Mucosa of stomach (tissue), 1 donor: Measurements from ENCODE around the gene TTC14.

Experiments used
- H3K27me3 ChIP-seq: one replicate; pipeline ENCODE4 v1.7.0; 2013; ENCODE audit warnings: mild to moderate bottlenecking, low read length; ENCODE audit not compliant: control insufficient read depth, insufficient read depth
- H3K36me3 ChIP-seq: one replicate; pipeline ENCODE4 v1.7.0; 2013; ENCODE audit warnings: low read length; ENCODE audit not compliant: control insufficient read depth, insufficient read depth
- H3K4me1 ChIP-seq: one replicate; pipeline ENCODE4 v1.7.0; 2013; ENCODE audit warnings: mild to moderate bottlenecking, low read length; ENCODE audit not compliant: control insufficient read depth, insufficient read depth
- H3K4me3 ChIP-seq: one replicate; pipeline ENCODE4 v1.7.0; 2013; ENCODE audit warnings: low read length
- H3K9ac ChIP-seq: one replicate; pipeline ENCODE4 v1.7.0; 2013; ENCODE audit warnings: mild to moderate bottlenecking, low read length, moderate library complexity
- H3K9me3 ChIP-seq: one replicate; pipeline ENCODE4 v1.7.0; 2013; ENCODE audit warnings: mild to moderate bottlenecking, low read length, moderate library complexity; ENCODE audit not compliant: control insufficient read depth
- donor health status: Pancreatic carcinoma.

TTC14 gene

DNA sequence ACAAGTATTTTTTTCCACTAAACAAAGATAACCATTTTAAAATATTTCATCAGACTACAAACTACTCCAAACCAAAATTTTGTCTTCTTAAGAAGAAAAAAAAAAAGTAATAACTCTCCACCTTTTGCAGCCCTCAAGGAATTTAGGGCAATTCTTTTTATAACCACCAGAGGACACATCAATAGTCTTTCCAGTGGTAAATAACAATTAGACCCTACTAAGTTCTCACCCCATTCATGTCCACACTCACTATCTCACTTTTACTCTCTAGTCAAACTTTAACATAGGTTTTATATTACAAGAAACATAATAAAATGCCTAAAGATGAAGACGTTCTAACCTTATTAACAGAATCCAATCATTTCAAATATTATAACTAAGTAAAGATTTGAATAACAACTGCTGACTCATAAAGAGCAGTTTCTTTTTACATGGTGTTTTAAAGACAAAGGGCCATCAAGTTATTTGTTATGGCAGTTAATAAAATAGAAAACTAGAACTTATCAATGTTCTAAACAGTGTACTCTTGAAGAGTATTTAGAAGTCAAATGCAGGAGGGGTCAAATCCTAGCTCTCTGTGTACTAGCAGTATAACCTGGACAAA is 44.3 kb downstream of the TTC14 start:
- Histone ChIP-seq H3K4me1 (no peaks in the 10 kb centered on the region), H3K36me3 (no peaks in the 10 kb centered on the region), H3K9ac (no peak overlapping the region), H3K9me3 (no peaks in the 10 kb centered on the region), H3K4me3 (no peak overlapping the region), H3K27me3 (no peaks in the 10 kb centered on the region)

DNA sequence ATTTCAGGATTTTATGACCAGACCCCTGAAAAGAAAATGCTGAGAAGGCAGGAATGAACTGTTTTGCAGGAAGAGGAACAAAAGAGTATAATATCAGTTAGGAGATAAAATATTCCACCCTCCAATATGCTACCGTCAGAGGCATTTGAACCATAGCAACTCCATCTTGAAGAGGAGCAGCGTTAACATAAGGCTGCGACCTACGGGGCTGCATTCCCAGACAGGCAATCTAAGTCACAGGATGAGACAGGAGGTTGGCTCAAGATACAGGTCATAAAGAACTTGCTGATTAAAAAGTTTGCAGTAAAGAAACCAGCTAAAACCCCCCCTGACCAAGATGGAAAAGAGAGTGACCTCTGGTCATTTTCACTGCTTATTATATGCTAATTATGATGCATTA is 54.4 kb downstream of the TTC14 start:
- H3K9me3 ChIP-seq: no peaks in the 10 kb centered on the region
- H3K9ac ChIP-seq: no peak overlapping the region
- no peaks in the 10 kb centered on the region for H3K4me1 ChIP-seq
- no peaks in the 10 kb centered on the region for H3K36me3 ChIP-seq
- no peak overlapping the region for H3K4me3 ChIP-seq
- H3K27me3 ChIP-seq: no peaks in the 10 kb centered on the region

DNA sequence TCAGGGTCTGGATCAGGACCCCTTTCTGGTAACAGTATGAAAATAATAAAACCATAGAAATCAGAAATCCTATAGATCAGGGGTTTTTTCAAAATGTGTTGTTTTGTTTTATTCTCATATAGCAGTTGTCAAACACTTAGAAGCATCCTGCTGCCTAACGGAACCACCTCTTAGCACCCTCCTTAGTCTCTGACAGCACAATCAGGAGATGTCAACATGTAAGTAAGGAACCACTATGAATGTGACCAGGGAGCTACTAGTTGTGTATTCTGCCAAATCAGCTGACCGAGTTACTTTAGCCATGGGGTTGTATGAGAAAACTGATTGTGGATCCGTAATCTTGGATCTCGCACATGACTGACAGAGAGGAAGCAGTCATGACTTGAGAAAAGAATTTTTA is 55.1 kb downstream of the TTC14 start:
- Histone ChIP-seq H3K4me3 (no peak overlapping the region), H3K4me1 (no peaks in the 10 kb centered on the region), H3K9me3 (no peaks in the 10 kb centered on the region), H3K9ac (no peak overlapping the region), H3K27me3 (no peaks in the 10 kb centered on the region), H3K36me3 (no peaks in the 10 kb centered on the region)
